MCF 10A (cell line): ENCODE results near the gene ZNF320. TPM values are rescaled to one million over a fixed set of nuclear protein-coding genes. Genes with fewer than 3 reads are reported as not detected.
"Not testable (repeated sequence)": the region's sequence is repeated elsewhere in the genome, so short reads cannot be mapped to it uniquely, and the experiment has no call there.

Experiments
- BruUV-seq: library from RNA; stranded (reverse); fragments of 400-500 nt; replicated peaks from 2 replicates; lab custom pipeline; 2021; lab: Mats Ljungman, UMichigan
- CTCF ChIA-PET: fragments of 300-600 bp; sonication (Branson Sonifier 250); formaldehyde crosslinking; extraction: SDS; loops from one replicate; lab custom pipeline; 2021; ENCODE audit warnings: antibody characterized with exemption, inconsistent platforms; lab: Yijun Ruan, JAX
- POLR2A ChIA-PET: fragments of 300-600, 350-650 bp; sonication (Branson Sonifier 250); formaldehyde crosslinking; extraction: SDS; loops from one replicate; lab custom pipeline; 2020; ENCODE audit warnings: antibody characterized with exemption, inconsistent platforms; lab: Yijun Ruan, JAX
- DNase-seq: peaks from one replicate; pipeline ENCODE4 v3.0.0-alpha.2; 2018; ENCODE audit not compliant: unreplicated experiment
- H3K27ac Mint-ChIP-seq: one replicate; pipeline ENCODE4 v1.8.0; 2022; ENCODE audit warnings: mild to moderate bottlenecking, low read depth, mixed read lengths; ENCODE audit not compliant: unreplicated experiment
- H3K27me3 Mint-ChIP-seq: one replicate; pipeline ENCODE4 v1.8.0; 2022; ENCODE audit warnings: mixed read lengths; ENCODE audit not compliant: insufficient read depth, unreplicated experiment
- H3K36me3 Mint-ChIP-seq: one replicate; pipeline ENCODE4 v1.8.0; 2022; ENCODE audit warnings: mild to moderate bottlenecking, moderate library complexity, mixed read lengths; ENCODE audit not compliant: insufficient read depth, unreplicated experiment
- H3K4me1 Mint-ChIP-seq: one replicate; pipeline ENCODE4 v1.8.0; 2022; ENCODE audit warnings: mixed read lengths; ENCODE audit not compliant: insufficient read depth, unreplicated experiment
- H3K4me3 Mint-ChIP-seq: one replicate; pipeline ENCODE4 v1.8.0; 2022; ENCODE audit warnings: mild to moderate bottlenecking, moderate library complexity, mixed read lengths; ENCODE audit not compliant: unreplicated experiment
- H3K9me3 Mint-ChIP-seq: one replicate; pipeline ENCODE4 v1.8.0; 2022; ENCODE audit warnings: mixed read lengths; ENCODE audit not compliant: unreplicated experiment
- intact Hi-C: fragments of 100-400 bp; cut with micrococcal nuclease; formaldehyde crosslinking; loops from 2 replicates; pipeline ENCODE4 v1.14.1; 2022
- total RNA-seq: library from RNA; stranded (reverse); gene quantifications from 2 replicates; pipeline ENCODE4 v1.2.3, GENCODE V29; 2022
- TF ChIP-seq, protein P1 (sequence below): fragments of 200-600 bp; IDR thresholded peaks from one replicate; pipeline ENCODE4 v1.8.0; 2022; ENCODE audit warnings: antibody characterized with exemption, mild to moderate bottlenecking; ENCODE audit not compliant: unreplicated experiment

Gene ZNF320
- total RNA-seq, 1 experiment from 2014 or later = 5.4 TPM

GRCh38 chr19:52936151-52936953, 38.9 kb upstream of the ZNF320 start:
- Mint-ChIP-seq H3K4me3 (no peak overlapping the region), H3K4me1 (peaks cover 4% of the 10 kb centered on the region), H3K9me3 (peaks cover 9% of the 10 kb centered on the region), H3K27ac (no peak overlapping the region), H3K36me3 (peaks cover 6% of the 10 kb centered on the region), H3K27me3 (no peaks in the 10 kb centered on the region)
- ChIA-PET CTCF (interaction anchor here (0.6 kb wide), 1 partner anchor 1389 kb away, joined by 3 read pairs; no protein-coding TSS in a partner anchor), POLR2A (no interaction called here)
- BruUV-seq = no TSS peak
- TF ChIP-seq, protein P1, sequence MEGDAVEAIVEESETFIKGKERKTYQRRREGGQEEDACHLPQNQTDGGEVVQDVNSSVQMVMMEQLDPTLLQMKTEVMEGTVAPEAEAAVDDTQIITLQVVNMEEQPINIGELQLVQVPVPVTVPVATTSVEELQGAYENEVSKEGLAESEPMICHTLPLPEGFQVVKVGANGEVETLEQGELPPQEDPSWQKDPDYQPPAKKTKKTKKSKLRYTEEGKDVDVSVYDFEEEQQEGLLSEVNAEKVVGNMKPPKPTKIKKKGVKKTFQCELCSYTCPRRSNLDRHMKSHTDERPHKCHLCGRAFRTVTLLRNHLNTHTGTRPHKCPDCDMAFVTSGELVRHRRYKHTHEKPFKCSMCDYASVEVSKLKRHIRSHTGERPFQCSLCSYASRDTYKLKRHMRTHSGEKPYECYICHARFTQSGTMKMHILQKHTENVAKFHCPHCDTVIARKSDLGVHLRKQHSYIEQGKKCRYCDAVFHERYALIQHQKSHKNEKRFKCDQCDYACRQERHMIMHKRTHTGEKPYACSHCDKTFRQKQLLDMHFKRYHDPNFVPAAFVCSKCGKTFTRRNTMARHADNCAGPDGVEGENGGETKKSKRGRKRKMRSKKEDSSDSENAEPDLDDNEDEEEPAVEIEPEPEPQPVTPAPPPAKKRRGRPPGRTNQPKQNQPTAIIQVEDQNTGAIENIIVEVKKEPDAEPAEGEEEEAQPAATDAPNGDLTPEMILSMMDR = no peak
- intact Hi-C loops = no loop called here
- no peak for DNase-seq

DNA sequence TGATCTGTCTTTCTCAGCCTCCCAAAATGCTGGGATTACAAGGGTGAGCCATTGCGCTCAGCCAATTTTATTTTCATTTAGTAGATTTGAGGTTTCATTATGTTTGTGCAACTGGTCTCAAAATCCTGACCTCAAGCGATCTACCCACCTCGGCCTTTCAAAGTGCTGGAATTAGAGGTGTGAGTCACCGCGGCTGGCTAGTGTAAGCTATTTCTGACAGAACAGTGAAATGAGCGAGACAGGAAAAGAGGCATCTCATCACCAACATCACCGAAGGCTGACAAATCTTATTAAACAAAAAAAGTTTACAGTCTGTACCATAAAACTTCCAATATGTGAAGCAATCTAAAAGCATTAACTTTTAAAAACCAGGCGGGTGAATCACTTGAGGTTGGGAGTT, 38.0 kb upstream of the ZNF320 start:
- no TSS peak for BruUV-seq
- intact Hi-C loops = no loop called here
- Mint-ChIP-seq H3K27ac (no peak overlapping the region), H3K9me3 (peaks cover 9% of the 10 kb centered on the region), H3K36me3 (peaks cover 10% of the 10 kb centered on the region), H3K4me3 (no peak overlapping the region), H3K27me3 (no peaks in the 10 kb centered on the region), H3K4me1 (no peaks in the 10 kb centered on the region)
- DNase-seq = no peak
- ChIA-PET CTCF (no interaction called here), POLR2A (no interaction called here)
- TF ChIP-seq, protein P1 = no peak

GRCh38 chr19:52924641-52925040, 27.2 kb upstream of the ZNF320 start:
- ChIA-PET POLR2A (interaction anchor here (0.6 to 1.8 kb wide), 12 partner anchors 16 to 189 kb away, joined by 3 to 22 read pairs (median 4); partner anchors contain the start of genes ZNF611 and ZNF816), CTCF (interaction anchor here (1.1 kb wide), 1 partner anchor 752 kb away, joined by 3 read pairs; no protein-coding TSS in a partner anchor)
- peaks cover 37% of the 10 kb centered on the region for H3K4me1 Mint-ChIP-seq
- H3K27me3 Mint-ChIP-seq, H3K9me3 Mint-ChIP-seq, BruUV-seq: not testable (repeated sequence)
- H3K36me3 Mint-ChIP-seq = peaks cover 14% of the 10 kb centered on the region
- H3K27ac Mint-ChIP-seq = peak overlapping the region; percentile 83
- peak overlapping the region; percentile 92 for H3K4me3 Mint-ChIP-seq
- intact Hi-C loops = loop anchor here (10.0 kb wide), 1 partner anchor 180 kb away; the partner anchor contains the start of gene ZNF160
- DNase-seq = peak; percentile 74

- Mint-ChIP-seq H3K27me3 (no peaks in the 10 kb centered on the region), H3K36me3 (peaks cover 14% of the 10 kb centered on the region), H3K4me1 (peaks cover 37% of the 10 kb centered on the region), H3K27ac (peak overlapping the region; percentile 83), H3K4me3 (peak overlapping the region; percentile 92), H3K9me3 (no peaks in the 10 kb centered on the region)
- ChIA-PET CTCF (interaction anchor here (1.1 kb wide), 1 partner anchor 752 kb away, joined by 3 read pairs; no protein-coding TSS in a partner anchor), POLR2A (interaction anchor here (0.6 to 1.8 kb wide), 19 partner anchors 10 to 1119 kb away, joined by 3 to 22 read pairs (median 3); partner anchors contain the start of genes ZNF611 and ZNF816)
- BruUV-seq = TSS peak; percentile 91
- TF ChIP-seq, protein P1 = no peak
- intact Hi-C loops = loop anchor here (2.0 to 10.0 kb wide), 5 partner anchors 19 to 189 kb away; partner anchors contain the start of genes ZNF160, ZNF611 and ZNF816
- DNase-seq = peak; percentile 78
Observed at GRCh38 chr19:52923778-52924593, 26.6 kb upstream of the ZNF320 start.
